Activated T-cell treated with anti-CD3 and anti-CD28 coated beads for 1 hour (primary cell): Measurements from ENCODE around the gene SPTBN1.

Experiments
- DNase-seq: peaks from one replicate; pipeline ENCODE4 v3.0.0-alpha.2; 2020; ENCODE audit warnings: low read depth

The SPTBN1 gene

DNA sequence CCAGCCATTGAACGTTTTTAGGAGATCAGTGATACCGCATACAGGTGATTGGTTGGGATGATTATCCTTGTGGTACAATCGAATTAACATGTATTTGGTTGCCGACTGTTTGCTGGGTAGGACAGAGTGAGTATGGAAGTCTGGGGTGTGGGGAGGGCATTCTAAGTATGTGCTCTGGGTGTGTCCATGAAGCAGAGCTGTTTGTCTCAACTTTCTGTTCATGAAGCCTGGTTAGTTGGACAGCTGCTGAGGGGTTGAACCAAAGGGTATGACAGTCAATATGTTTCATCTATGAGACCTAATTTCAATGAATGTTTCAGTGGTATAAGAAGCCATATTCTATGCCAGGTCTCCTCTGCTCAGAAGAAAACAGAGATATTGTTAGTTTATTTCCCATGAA lies 21.9 kb upstream of the SPTBN1 start:
- no peak for DNase-seq

DNA sequence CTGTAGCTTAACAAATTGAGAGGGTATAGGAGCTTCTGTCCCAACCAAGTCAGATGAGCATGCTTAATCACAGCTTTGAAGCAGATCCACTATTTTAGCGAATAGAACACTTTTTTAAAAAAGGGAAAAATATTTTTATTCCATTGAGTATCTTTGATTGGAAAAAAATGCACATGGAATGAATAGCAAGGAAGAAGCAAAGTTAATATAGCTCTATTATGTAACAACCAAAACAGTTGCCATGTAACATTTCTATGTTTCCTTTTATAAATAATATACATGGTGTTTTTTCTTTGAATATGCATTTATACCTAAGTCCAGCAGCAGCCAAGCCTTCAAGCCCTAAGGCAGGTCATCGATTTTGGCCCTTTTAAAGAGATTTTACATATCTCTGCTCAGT lies 21.4 kb upstream of the SPTBN1 start:
- DNase-seq: no peak

GRCh38 chr2:54435325-54436226 lies 20.6 kb upstream of the SPTBN1 start:
- DNase-seq: no peak

DNA sequence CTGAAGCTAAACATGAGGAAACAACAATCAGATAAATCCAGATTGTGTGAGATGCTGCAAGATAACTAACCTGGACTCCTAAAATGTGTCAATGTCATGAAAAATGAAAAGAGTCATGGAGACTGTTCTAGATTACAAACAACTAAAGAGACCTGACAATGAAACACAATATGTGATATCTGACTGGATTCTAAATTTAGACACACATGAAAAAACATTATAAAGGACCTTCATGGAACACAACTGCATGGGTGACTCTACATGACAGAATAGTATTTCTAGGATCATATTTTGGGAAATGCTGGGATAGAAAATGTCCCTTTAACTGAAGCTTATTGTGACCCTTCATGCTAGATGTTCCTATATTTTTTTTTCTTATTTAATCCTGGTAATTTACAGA lies 18.5 kb upstream of the SPTBN1 start:
- no peak for DNase-seq

DNA sequence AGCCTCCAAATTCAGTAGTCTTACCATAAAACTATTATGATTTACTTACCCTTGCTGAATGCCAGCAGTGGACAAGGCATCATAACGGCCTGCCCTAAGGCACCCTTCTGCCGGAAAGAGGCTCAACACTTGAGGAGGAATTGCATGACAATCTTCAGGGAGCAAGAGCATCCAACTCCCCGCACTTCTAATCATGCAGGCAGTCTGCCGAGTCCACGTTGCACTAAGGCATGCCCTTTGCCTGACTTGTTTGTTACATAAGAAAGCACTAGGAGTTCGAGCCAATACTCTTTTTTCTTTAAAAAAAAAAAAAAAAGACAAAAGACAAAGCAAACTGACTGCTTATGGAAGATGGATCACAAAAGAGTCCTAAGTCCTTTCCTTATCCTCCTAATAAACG lies 17.9 kb upstream of the SPTBN1 start:
- DNase-seq: no peak

GRCh38 chr2:54439582-54439981 lies 16.5 kb upstream of the SPTBN1 start:
- DNase-seq: no peak

DNA sequence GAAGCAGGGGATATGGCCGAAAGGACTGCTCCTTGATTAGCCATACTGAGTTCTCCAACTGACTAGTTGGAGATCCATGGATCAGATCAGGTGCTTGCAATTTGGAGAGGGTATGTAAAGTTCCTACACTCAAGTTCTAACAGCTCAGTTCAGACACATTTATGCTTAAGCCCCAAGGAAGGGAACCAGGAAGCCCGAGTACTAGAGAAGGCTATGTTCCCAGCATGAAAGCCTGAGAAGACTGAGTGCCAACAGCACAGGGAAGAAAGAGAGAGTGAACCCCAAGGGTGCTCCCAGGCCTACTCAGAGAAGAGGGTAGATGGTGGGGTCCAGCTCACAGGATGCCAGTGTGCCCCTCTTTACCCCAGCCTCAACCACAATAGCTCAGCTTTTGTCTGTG lies 16.1 kb upstream of the SPTBN1 start:
- no peak for DNase-seq

- DNase-seq: no peak
These were observed 11.6 kb upstream of the SPTBN1 start for GRCh38 chr2:54444503-54444902.

DNA sequence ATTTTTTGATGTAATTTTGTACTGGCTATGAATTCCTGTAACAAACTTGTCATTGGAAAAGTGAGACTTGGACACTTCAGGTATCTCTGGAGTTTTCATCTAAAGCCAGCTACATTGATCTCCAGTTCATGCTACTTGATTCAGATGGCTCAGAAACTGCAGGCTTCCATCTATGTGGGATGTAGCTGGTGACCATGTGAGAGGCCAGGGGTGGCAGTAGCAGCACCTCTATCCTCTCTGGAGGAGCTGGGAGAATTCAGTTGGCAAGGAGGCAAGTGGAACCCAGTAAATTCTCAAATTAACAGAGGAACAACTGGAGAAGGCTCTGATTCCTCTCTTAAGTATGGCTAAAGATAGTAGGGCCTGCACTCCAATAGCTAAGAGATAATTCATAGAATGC lies 10.0 kb upstream of the SPTBN1 start:
- no peak for DNase-seq

DNA sequence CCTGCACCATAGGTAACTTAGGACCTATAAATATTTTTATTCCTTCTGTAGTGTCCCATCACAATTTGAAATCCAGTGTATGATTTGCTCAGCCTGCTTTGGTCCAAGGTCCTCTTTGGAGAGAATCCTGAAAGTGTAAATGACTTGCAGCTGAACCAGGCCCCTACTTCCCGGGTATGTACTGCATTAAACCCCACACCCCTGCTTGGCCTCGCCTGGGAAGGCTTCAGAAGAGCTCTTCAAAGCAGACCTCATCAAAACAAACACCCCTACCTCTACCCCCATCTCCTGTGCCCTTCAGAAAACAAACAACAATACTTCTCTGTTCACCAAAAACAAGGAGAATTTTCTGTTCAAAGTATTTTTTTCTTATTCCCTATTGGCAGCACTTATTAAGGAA lies 9.5 kb upstream of the SPTBN1 start:
- no peak for DNase-seq

DNA sequence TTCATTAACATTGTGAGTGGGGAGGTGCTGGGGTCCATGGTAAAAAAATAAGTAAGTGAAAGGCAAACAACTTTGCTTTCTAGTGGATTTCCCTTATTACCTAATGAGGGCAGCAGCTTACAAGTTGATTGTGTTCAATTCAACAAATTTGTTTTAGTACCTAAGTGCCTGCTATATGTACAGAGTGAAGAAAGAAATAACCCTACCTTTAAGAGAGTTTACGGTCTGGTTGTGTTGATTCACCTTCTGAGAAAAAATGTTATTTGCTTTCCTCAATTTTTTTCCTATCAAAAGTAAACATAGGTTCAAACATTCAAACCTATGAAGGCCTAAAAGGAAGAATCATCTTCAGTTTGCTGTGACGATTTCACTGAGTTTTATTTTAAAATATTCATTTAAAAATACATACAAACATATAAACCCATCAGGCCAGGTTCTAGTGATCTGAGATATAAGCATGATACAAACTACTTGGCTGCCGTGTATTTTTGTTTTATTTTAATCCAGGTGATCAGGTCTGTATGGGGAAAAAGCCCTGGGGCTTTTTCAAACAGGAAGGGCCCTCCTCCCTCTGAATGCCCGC lies 1.5 kb upstream of the SPTBN1 start:
- no peak for DNase-seq

DNA sequence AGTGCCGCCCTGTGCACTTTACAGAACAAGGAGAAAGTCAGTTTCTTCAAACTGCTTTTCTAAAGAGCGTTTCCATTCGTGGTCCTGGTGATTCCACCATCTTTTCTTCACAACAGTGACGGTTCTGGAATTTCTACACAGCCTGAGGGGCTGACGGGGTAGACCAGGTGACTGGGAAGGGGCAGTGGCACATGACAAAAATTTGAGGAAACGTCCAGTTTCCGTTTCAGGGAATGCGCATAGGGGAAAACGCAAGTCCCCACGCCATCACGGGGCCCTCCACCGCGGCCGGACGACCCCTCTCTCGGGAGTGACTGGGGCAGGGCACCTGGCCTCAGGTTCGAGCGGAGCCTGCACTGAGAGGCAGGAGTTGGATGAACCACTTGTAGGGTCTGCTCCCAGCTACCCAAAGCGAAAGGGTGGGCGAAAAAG lies 980 bp upstream of the SPTBN1 start:
- no peak for DNase-seq

DNA sequence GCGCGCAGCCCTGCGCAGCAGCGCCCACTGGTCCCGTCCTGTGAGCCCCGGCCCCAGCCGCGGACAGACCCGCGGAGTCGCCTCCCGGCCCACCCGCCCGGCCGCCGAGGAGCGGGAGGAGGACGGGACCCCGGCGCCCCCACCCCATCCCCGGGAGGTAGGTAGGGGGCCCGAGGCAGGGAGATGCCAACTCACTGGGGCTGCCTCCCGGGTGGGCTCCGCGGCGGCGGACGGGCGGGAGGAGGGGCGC lies 160 bp downstream of the SPTBN1 start:
- DNase-seq: no peak

DNA sequence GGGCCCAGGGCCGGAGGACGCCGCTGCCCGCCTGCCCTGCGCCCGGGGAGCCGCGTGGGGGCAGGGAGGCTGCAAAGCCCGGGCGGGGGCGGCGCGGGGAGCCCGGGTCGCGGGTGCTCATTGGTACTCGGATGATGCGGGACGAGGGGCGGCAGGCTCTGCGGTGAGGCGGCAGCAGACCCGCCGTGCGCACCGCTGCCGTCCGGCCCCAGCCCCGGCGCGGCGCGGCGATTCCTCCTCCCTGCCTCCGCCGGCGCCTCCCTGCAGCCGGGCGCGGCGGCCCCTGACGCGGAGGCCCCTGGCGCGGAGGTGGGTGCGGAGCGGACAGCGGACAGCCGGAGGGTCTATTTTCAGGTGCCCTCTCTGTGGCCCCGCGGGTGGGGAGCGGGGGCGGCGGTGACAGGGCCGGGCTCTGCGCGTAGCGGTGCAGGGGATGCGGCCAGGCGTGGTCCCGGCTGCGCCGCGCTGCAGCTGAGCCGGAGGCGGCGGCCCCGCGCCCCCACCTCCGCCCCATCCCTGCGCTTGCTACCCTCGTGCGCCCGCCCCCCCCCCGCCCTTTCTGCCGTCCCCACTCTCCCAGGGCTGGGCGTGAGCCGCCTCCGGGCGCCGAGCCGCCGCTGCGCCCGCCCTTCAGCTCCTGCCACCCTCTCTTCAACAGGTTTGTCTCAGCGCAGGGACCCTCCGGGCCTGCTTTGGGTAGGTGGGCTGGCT lies 640 bp downstream of the SPTBN1 start:
- no peak for DNase-seq

DNA sequence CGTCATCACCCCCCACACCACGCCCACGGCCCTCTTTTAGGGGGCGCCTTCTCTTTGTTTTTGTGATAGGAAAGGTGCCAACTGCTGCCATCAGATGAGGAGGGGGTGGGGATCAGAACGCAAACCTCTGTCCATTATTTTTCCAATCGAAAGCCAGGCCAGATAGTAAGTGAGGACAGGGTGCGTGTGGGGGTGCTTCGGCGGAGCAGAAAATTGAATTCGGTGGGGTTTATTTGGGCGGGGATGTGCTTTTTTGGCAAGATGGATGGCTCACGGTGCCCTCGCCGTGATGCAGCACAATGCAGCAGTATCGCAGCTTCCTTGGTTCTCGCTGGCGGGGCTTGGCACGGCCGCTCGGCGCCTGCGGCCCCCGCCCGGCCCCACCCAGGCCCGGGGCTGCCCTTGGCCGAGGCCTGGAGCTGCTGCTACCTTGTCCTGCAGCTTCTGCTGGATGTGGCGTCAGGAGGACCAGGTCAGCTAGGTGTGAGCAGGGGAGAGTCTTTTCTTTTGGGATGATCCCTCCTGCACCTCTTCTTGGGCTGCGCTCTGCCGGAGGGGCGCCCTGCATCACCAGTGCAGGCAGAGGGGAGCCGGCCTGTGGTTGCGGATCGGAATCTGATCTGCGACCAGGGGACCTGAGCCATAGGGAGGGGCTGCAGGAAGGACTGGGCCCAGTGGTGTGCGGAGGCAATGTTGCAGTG lies 1.3 kb downstream of the SPTBN1 start:
- no peak for DNase-seq

- no peak for DNase-seq
These were observed 2.9 kb downstream of the SPTBN1 start for GRCh38 chr2:54459037-54459441.

GRCh38 chr2:54461261-54461660 lies 5.1 kb downstream of the SPTBN1 start:
- no peak for DNase-seq

DNA sequence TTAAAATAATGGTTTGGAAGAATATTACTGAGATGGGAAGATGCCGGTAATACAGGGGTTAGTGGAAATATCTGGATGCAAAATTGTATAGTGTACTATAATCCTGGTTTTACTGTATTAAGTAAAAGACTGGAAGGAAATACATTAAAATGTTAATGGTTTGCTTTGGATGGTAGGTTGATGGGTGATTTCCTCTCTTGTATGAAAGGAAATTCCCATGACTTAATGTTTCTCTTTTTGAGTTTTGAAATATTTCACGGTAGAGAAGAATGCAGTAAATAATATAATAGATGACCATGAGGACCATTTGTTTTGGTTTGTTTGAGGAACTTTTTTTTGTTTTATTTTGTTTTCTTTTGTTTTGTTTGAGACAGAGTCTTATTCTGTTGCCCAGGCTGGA lies 8.2 kb downstream of the SPTBN1 start:
- no peak for DNase-seq

DNA sequence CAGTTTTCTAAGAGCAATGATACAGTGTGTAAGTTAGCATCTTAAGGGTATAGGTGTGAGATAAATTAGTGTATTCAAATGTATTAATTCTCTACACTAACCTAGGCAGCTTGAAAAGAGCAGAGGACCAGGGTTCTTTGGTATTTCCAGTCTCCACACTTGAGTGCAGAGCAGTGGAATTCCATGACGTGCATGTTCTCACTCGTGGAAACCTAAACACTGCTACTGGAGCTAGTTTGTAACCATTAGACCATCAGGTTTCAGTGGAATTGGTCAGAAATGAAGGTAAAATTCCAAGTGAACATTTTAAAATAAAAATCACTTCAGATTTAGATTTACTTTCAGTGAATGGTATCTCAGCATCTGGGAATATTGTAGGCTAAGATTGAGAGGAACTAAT lies 9.0 kb downstream of the SPTBN1 start:
- no peak for DNase-seq

- no peak for DNase-seq
These were observed 10.7 kb downstream of the SPTBN1 start for GRCh38 chr2:54466870-54467269.

DNA sequence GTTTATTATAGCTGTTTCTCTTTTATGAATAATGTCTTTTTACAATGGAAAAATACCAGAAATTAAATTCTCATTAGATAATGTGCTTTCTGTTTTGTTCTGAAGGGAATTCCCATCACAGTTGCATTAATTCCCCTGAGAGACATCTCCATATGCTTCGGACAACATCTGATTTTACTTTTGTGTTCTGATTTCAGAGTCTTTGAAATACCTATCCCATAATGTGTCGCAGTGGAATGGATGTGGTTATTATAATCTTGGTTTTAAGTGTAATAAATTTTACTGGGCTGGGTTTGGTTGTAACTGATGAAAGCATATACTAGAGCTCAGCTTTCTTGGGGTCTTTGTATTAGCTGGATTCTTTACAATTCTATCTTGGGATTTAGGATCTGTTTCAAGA lies 12.5 kb downstream of the SPTBN1 start:
- no peak for DNase-seq

GRCh38 chr2:54469484-54470053 lies 13.4 kb downstream of the SPTBN1 start:
- no peak for DNase-seq
